K562 (cell line): ENCODE results near the gene ZNF337. TPM values are rescaled to one million over a fixed set of nuclear protein-coding genes. Genes with fewer than 3 reads are reported as not detected.

Experiments
- ATAC-seq: fragments of 200-7000 bp; cut with Tn5 transposase; 3 replicates; pipeline ENCODE4 v1.9.1; 2020; ENCODE audit warnings: moderate library complexity
- BruUV-seq: library from RNA; stranded (reverse); fragments of 400-500 nt; replicated peaks from 2 replicates; lab custom pipeline; 2021; lab: Mats Ljungman, UMichigan
- CTCF ChIA-PET: fragments of 300-600 bp; formaldehyde crosslinking; extraction: SDS; loops from one replicate; lab custom pipeline; 2021; ENCODE audit warnings: low intra/inter-chr PET ratio; lab: Yijun Ruan, JAX
- POLR2A ChIA-PET: fragments of 300-600, 350-650 bp; sonication (Branson Sonifier 250); formaldehyde crosslinking; extraction: SDS; loops from one replicate; lab custom pipeline; 2021; ENCODE audit warnings: antibody characterized with exemption, inconsistent platforms; lab: Yijun Ruan, JAX
- DNase-seq, 4 experiments: peaks; one replicate each; pipeline versions ENCODE4 v3.0.0 to v3.0.0-alpha.2; 2011 to 2018; ENCODE audit warnings: low spot score in 3 of 4, mixed read lengths in 3 of 4; ENCODE audit errors: extremely low read depth in 1 of 4
- FAIRE-seq: peaks from 2 replicates; lab custom pipeline; 2011; peaks lifted over from hg19 to GRCh38; lab: Jason Lieb, UNC
- H2AFZ ChIP-seq: 2 replicates; pipeline ENCODE4 v1.6.0; 2011; ENCODE audit warnings: low read depth, low read length, control low read depth, inconsistent platforms
- H3K27ac ChIP-seq: fragments of 200-600 bp; 3 replicates; pipeline ENCODE4 v1.8.0; 2011; ENCODE audit warnings: low read depth, mild to moderate bottlenecking, control low read depth, inconsistent platforms, low read length, moderate library complexity, mixed read lengths; ENCODE audit errors: extremely low read depth
- H3K27me3 ChIP-seq, 2 experiments: fragments of 300-600 bp in 1 of 2; 2 replicates in 1 of 2; 3 replicates in 1 of 2; pipeline versions ENCODE4 v1.6.0 to v1.8.0; 2011; ENCODE audit warnings: inconsistent platforms in 2 of 2, low read length in 2 of 2, mild to moderate bottlenecking in 1 of 2, mixed read lengths in 1 of 2, moderate library complexity in 1 of 2; ENCODE audit not compliant: control insufficient read depth in 2 of 2, insufficient read depth in 2 of 2
- H3K36me3 ChIP-seq: fragments of 300-600 bp; 3 replicates; pipeline ENCODE4 v1.8.0; 2011; ENCODE audit warnings: mild to moderate bottlenecking, low read length, inconsistent platforms; ENCODE audit not compliant: control insufficient read depth, insufficient read depth
- H3K4me1 ChIP-seq, 2 experiments: fragments of 200-600 bp in 1 of 2; replicated peaks in 1 of 2; 2 replicates in 1 of 2; 3 replicates in 1 of 2; pipeline versions ENCODE4 v1.5.1 to v1.8.0; 2011; ENCODE audit warnings: inconsistent platforms in 2 of 2, low read length in 2 of 2, mild to moderate bottlenecking in 1 of 2, mixed read lengths in 1 of 2, moderate library complexity in 1 of 2; ENCODE audit not compliant: control insufficient read depth in 2 of 2, insufficient read depth in 2 of 2
- H3K4me2 ChIP-seq: 2 replicates; pipeline ENCODE4 v1.6.1; 2011; ENCODE audit warnings: low read length, control low read depth, inconsistent platforms, mixed read lengths; ENCODE audit not compliant: insufficient read depth
- H3K4me3 ChIP-seq: fragments of 200-600 bp; sonication (generic), shearing (Covaris generic); 2 replicates; pipeline ENCODE4 v1.5.1; 2016; ENCODE audit warnings: control low read depth, inconsistent platforms
- H3K79me2 ChIP-seq: fragments of 200-600 bp; 3 replicates; pipeline ENCODE4 v1.8.0; 2011; ENCODE audit warnings: low read length, inconsistent platforms; ENCODE audit not compliant: control insufficient read depth, insufficient read depth
- H3K9ac ChIP-seq, 2 experiments: 2 replicates each; pipeline versions ENCODE4 v1.6.0 to v1.6.1; 2011; ENCODE audit warnings: low read depth in 2 of 2, low read length in 2 of 2, control low read depth in 1 of 2, inconsistent platforms in 1 of 2, mild to moderate bottlenecking in 1 of 2, mixed read lengths in 1 of 2; ENCODE audit not compliant: insufficient read depth in 1 of 2
- H3K9me1 ChIP-seq: one replicate; pipeline ENCODE4 v1.6.0; 2011; ENCODE audit warnings: inconsistent platforms, mild to moderate bottlenecking, low read length, moderate library complexity; ENCODE audit not compliant: control insufficient read depth, insufficient read depth
- H3K9me3 ChIP-seq: replicated peaks from 2 replicates; pipeline ENCODE4 v1.5.1; 2011; ENCODE audit warnings: low read depth, low read length, inconsistent platforms; ENCODE audit not compliant: control insufficient read depth, insufficient read depth
- H4K20me1 ChIP-seq: replicated peaks from 2 replicates; pipeline ENCODE4 v1.6.1; 2011; ENCODE audit warnings: low read length, inconsistent platforms, mixed read lengths; ENCODE audit not compliant: control insufficient read depth, insufficient read depth
- ARID1B ChIP-seq: fragments of 450-650 bp; IDR thresholded peaks from 2 replicates; pipeline ENCODE4 v1.6.1; 2016; ENCODE audit warnings: antibody characterized with exemption, mild to moderate bottlenecking, inconsistent platforms
- ETV6 ChIP-seq, 3 experiments: fragments of 150-350 bp in 1 of 3; sonication (generic) in 1 of 3; formaldehyde crosslinking in 1 of 3; IDR thresholded peaks; 2 replicates each; pipeline versions ENCODE4 v1.6.1 to v1.8.0; 2014 to 2022; ENCODE audit warnings: borderline replicate concordance in 2 of 3, low read depth in 2 of 3, antibody characterized with exemption in 1 of 3, low read length in 1 of 3, mild to moderate bottlenecking in 1 of 3, missing genetic modification reagents in 1 of 3
- FOXM1 ChIP-seq, 2 experiments: fragments of 450-650 bp in 1 of 2; sonication (generic) in 1 of 2; formaldehyde crosslinking in 1 of 2; IDR thresholded peaks; 2 replicates each; pipeline versions ENCODE4 v1.6.1 to v1.9.0; 2017 to 2022; ENCODE audit warnings: low read depth in 2 of 2, mild to moderate bottlenecking in 2 of 2, missing genetic modification reagents in 1 of 2, moderate library complexity in 1 of 2
- MYNN ChIP-seq, 2 experiments: sonication (generic); formaldehyde crosslinking in 1 of 2; IDR thresholded peaks; 2 replicates each; pipeline versions ENCODE4 v1.5.0 to v1.6.1; 2016 to 2020; ENCODE audit warnings: antibody characterized with exemption in 1 of 2, missing genetic modification reagents in 1 of 2
- PPARD ChIP-seq: fragments of 250-450 bp; sonication (Bioruptor Pico); IDR thresholded peaks from 2 replicates; pipeline ENCODE4 v1.8.0; 2022; ENCODE audit warnings: inconsistent platforms, mild to moderate bottlenecking, moderate library complexity
- RBM15 ChIP-seq: fragments of 200-400 bp; formaldehyde crosslinking; IDR thresholded peaks from 2 replicates; pipeline ENCODE4 v1.6.1; 2018; ENCODE audit warnings: mild to moderate bottlenecking, low read length, moderate library complexity; ENCODE audit not compliant: insufficient read depth
- SMC3 ChIP-seq: conservative IDR thresholded peaks from 2 replicates; pipeline ENCODE4 v1.6.1; 2011; ENCODE audit warnings: low read depth, low read length, improper control_type of control experiment; ENCODE audit not compliant: insufficient read depth
- TSC22D4 ChIP-seq: fragments of 450-650 bp; IDR thresholded peaks from 2 replicates; pipeline ENCODE4 v1.6.1; 2016; ENCODE audit warnings: missing genetic modification characterization, missing biosample characterization, control low read depth
- ZNF165 ChIP-seq: fragments of 250-450 bp; sonication (Bioruptor Pico); IDR thresholded peaks from 2 replicates; pipeline ENCODE4 v1.4.0; 2020; ENCODE audit warnings: borderline replicate concordance
- ZNF347 ChIP-seq: fragments of 450-650 bp; formaldehyde crosslinking; IDR thresholded peaks from 2 replicates; pipeline ENCODE4 v1.4.0; 2020; ENCODE audit warnings: low read depth, mild to moderate bottlenecking, moderate library complexity
- ZNF699 ChIP-seq: fragments of 250-450 bp; sonication (Bioruptor Pico); IDR thresholded peaks from 2 replicates; pipeline ENCODE4 v1.8.0; 2021; ENCODE audit warnings: mild to moderate bottlenecking, moderate library complexity; ENCODE audit not compliant: insufficient replicate concordance
- WGBS: fragments of 100-300 bp; shearing (Covaris generic); methylation state at CpG from one replicate; pipeline ENCODE4 v1.1.6; 2016; ENCODE audit warnings: low coverage, mixed read lengths; ENCODE audit not compliant: insufficient coverage; ENCODE audit errors: missing lambda C conversion rate; 5-methylcytosine and 5-hydroxymethylcytosine counted together
- in situ Hi-C: fragments of 300-500 bp; cut with MboI; formaldehyde crosslinking; loops from 4 replicates; pipeline ENCODE4 v1.15.0; 2018; ENCODE audit warnings: inconsistent platforms, mixed read lengths
- intact Hi-C: fragments of 100-400 bp; cut with micrococcal nuclease; formaldehyde crosslinking; loops from 2 replicates; pipeline ENCODE4 v1.14.2; 2022
- polyA plus RNA-seq, 8 experiments: library from polyadenylated mRNA; depleted of rRNA in 4 of 8; stranded (reverse) in 5 of 8; unstranded in 3 of 8; fragments of >200 nt; fragmentation: Nextera tagmentation in 2 of 8; fragmentation: Illumina TruSeq in 1 of 8; extraction: Ambion mirVana in 2 of 8; extraction: Trizol in 1 of 8; gene quantifications; 2 replicates each; pipeline versions ENCODE4 v1.2.1 to v1.2.3, GENCODE V29; 2011 to 2014; ENCODE audit warnings: inconsistent platforms in 1 of 8, missing spikeins in 1 of 8
- total RNA-seq, 7 experiments: library from RNA; depleted of rRNA in 6 of 7; stranded (reverse); fragments of >200 nt in 6 of 7; fragmentation: Illumina TruSeq in 2 of 7; extraction: Trizol in 2 of 7; gene quantifications; 2 replicates each; pipeline versions ENCODE4 v1.2.1 to v1.2.3, GENCODE V29; 2011 to 2021; ENCODE audit warnings: low replicate concordance in 1 of 7

ZNF337 gene
- total and polyA plus RNA-seq, 9 of the 15 experiments (the other 6 are each of a cell fraction or from before 2014, with no cell fraction given) = 0.25 to 5.6 (median 3.5) TPM

- no peak for ATAC-seq
- H3K9me1 ChIP-seq = no peaks in the 10 kb centered on the region
- ChIA-PET POLR2A (no interaction called here), CTCF (no interaction called here)
- H3K4me2 ChIP-seq = no peak overlapping the region
- H4K20me1 ChIP-seq = no peaks in the 10 kb centered on the region
- H3K36me3 ChIP-seq = no peaks in the 10 kb centered on the region
- no peak for FAIRE-seq
- H3K27me3 ChIP-seq = no peaks in the 10 kb centered on the region
- intact Hi-C loops (no loop called here), in situ Hi-C loops (no loop called here)
- no peaks in the 10 kb centered on the region for H3K79me2 ChIP-seq
- H3K4me1 ChIP-seq = no peaks in the 10 kb centered on the region
- H3K4me3 ChIP-seq = no peak overlapping the region
- no peak for TF ChIP-seq RBM15
- TF ChIP-seq ETV6 (IDR thresholded peaks at IDR 0.05; ENCODE audit: borderline replicate concordance in 1 of 2, low read depth in 2 of 2, low read length in 1 of 2) = no peak
- no peak for TF ChIP-seq ETV6 (CRISPR knock-in tag; IDR thresholded peaks at IDR 0.05; ENCODE audit: borderline replicate concordance)
- TF ChIP-seq ZNF347 = no peak
- TF ChIP-seq MYNN (IDR thresholded peaks at IDR 0.05) = no peak
- TF ChIP-seq MYNN (CRISPR knock-in tag; IDR thresholded peaks at IDR 0.05) = no peak
- no peak for DNase-seq
- no peak overlapping the region for H2AFZ ChIP-seq
- peaks cover 2% of the 10 kb centered on the region; the same call in 1 of the 2 replicates for H3K9me3 ChIP-seq
- no peak overlapping the region for H3K27ac ChIP-seq
- H3K9ac ChIP-seq = no peak overlapping the region
- BruUV-seq = no TSS peak
Observed at GRCh38 chr20:25725639-25726038, 29.0 kb upstream of the ZNF337 start.

- intact Hi-C loops (no loop called here), in situ Hi-C loops (no loop called here)
- no peak for TF ChIP-seq TSC22D4
- no peak for TF ChIP-seq ZNF165 (CRISPR knock-in tag)
- no peak for TF ChIP-seq SMC3
- no peak for TF ChIP-seq FOXM1 (IDR thresholded peaks at IDR 0.05; ENCODE audit: low read depth)
- TF ChIP-seq FOXM1 (CRISPR knock-in tag; IDR thresholded peaks at IDR 0.05; ENCODE audit: low read depth) = no peak
- TF ChIP-seq PPARD (CRISPR knock-in tag) = no peak
- no peak for TF ChIP-seq ZNF699
- no peak for TF ChIP-seq ARID1B
- Histone ChIP-seq H3K27me3 (no peaks in the 10 kb centered on the region), H3K4me3 (no peak overlapping the region), H4K20me1 (no peaks in the 10 kb centered on the region), H3K9me3 (peaks cover 2% of the 10 kb centered on the region; the same call in 1 of the 2 replicates), H3K4me1 (no peaks in the 10 kb centered on the region; a peak in 1 of 5 replicates), H3K79me2 (no peaks in the 10 kb centered on the region), H3K9me1 (no peaks in the 10 kb centered on the region), H2AFZ (no peak overlapping the region), H3K36me3 (no peaks in the 10 kb centered on the region), H3K4me2 (no peak overlapping the region), H3K27ac (no peak overlapping the region), H3K9ac (no peak overlapping the region)
- no TSS peak for BruUV-seq
- CTCF ChIA-PET = no interaction called here
- FAIRE-seq (no peak), ATAC-seq (no peak), DNase-seq (no peak)
- POLR2A ChIA-PET = interaction anchor here (0.6 kb wide), 1 partner anchor 168 kb away, joined by 5 read pairs; no protein-coding TSS in a partner anchor
- WGBS = 0% methylated on average over 2 of the region's 2 CpGs
Observed at GRCh38 chr20:25723975-25724374, 27.3 kb upstream of the ZNF337 start.
